Left ventricle myocardium superior (tissue), 1 donor: Measurements from ENCODE around the gene ING4. TPM values are rescaled to one million over a fixed set of nuclear protein-coding genes. Genes with fewer than 3 reads are reported as not detected.
"Not testable (repeated sequence)": the region's sequence is repeated elsewhere in the genome, so short reads cannot be mapped to it uniquely, and the experiment has no call there.

ENCODE experiments used
- ATAC-seq: fragments of 200-7000 bp; cut with Tn5 transposase; one replicate; pipeline ENCODE4 v1.9.1; 2020; ENCODE audit warnings: mild to moderate bottlenecking, moderate library complexity
- DNase-seq: peaks from one replicate; pipeline ENCODE4 v3.0.0-alpha.2; 2020
- intact Hi-C: fragments of 100-400 bp; cut with micrococcal nuclease; formaldehyde crosslinking; loops from one replicate; pipeline ENCODE4 v1.11.0; 2022
- long read RNA-seq: library from polyadenylated mRNA; unstranded; transcript quantifications from one replicate; pipeline ENCODE4 v2.0.0, GENCODE V29; 2021
- total RNA-seq: library from RNA; stranded (reverse); fragmentation: NEBNext Ultra II Directional; extraction: Animal tissue kit (Norgen Biotek cat#: 25700); gene quantifications from one replicate; pipeline ENCODE4 v1.2.1, GENCODE V29; 2021
- donor health status: DM: no; HTN: yes; CAD: no; lungs with severe emphysema.

The ING4 gene
- 30.1 TPM for total RNA-seq
- long read RNA-seq, transcript ING4-201 (8 exons, 1,709 nt), result minor isoform, 13 of 42 reads
- long read RNA-seq, transcript ING4-202 (8 exons, 1,393 nt), result major isoform, 16 of 42 reads
- long read RNA-seq, partial matches to known transcripts, result 5 of 42 reads
- long read RNA-seq, other reads (novel, unspliced or antisense), result 6 of 42 reads

- peak; percentile 99 for ATAC-seq
- intact Hi-C loops, result no loop called here
- DNase-seq, result peak; percentile 98
Measured at GRCh38 chr12:6662906-6663742, at the start of gene ING4. Gene ING4 (minus strand): TSS chr12:6663119. CDS start chr12:6663101, 18 bp downstream.

- DNase-seq (no peak), ATAC-seq (no peak)
- intact Hi-C loops, result no loop called here
Measured at GRCh38 chr12:6708960-6709394, 46.1 kb upstream of the ING4 start.

DNA sequence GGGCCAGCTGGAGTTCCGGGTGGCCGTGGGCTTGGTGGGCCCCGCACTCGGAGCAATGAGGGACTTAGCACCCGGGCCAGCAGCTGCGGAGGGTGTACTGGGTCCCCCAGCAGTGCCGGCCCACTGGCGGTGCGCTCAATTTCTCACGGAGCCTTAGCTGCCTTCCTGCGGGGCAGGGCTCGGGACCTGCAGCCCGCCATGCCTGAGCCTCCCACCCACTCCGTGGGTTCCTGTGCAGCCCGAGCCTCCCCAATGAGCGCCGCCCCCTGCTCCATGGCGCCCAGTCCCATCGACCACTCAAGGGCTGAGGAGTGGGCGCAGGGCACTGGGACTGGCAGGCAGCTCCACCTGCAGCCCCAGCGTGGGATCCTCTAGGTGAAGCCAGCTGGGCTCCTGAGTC, 45.4 kb upstream of the ING4 start:
- DNase-seq, ATAC-seq, intact Hi-C loops: not testable (repeated sequence)

GRCh38 chr12:6703631-6704030, 40.7 kb upstream of the ING4 start:
- no peak for ATAC-seq
- intact Hi-C loops, result no loop called here
- DNase-seq, result no peak

GRCh38 chr12:6701078-6701768, 38.3 kb upstream of the ING4 start:
- no peak for ATAC-seq
- intact Hi-C loops, result no loop called here
- no peak for DNase-seq

- peak; percentile 77 for ATAC-seq
- peak; percentile 58 for DNase-seq
- intact Hi-C loops, result no loop called here
Measured at GRCh38 chr12:6700646-6701051, 37.7 kb upstream of the ING4 start, which contains the start of gene PIANP. Gene PIANP (minus strand): TSS chr12:6700815. CDS start chr12:6698061, 2,754 bp downstream.

- ATAC-seq, result peak; percentile 59
- intact Hi-C loops, result no loop called here
- peak; percentile 37 for DNase-seq
Measured at GRCh38 chr12:6699989-6700645, 37.2 kb upstream of the ING4 start.

- intact Hi-C loops, result no loop called here
- no peak for DNase-seq
- peak; percentile 6 for ATAC-seq
Measured at GRCh38 chr12:6699259-6699988, 36.5 kb upstream of the ING4 start.

- intact Hi-C loops, result no loop called here
- DNase-seq, result no peak
- ATAC-seq, result no peak
Measured at GRCh38 chr12:6698352-6699046, 35.6 kb upstream of the ING4 start.

- DNase-seq (no peak), ATAC-seq (peak; percentile 53)
- intact Hi-C loops, result no loop called here
Measured at GRCh38 chr12:6697584-6698351, 34.8 kb upstream of the ING4 start.

DNA sequence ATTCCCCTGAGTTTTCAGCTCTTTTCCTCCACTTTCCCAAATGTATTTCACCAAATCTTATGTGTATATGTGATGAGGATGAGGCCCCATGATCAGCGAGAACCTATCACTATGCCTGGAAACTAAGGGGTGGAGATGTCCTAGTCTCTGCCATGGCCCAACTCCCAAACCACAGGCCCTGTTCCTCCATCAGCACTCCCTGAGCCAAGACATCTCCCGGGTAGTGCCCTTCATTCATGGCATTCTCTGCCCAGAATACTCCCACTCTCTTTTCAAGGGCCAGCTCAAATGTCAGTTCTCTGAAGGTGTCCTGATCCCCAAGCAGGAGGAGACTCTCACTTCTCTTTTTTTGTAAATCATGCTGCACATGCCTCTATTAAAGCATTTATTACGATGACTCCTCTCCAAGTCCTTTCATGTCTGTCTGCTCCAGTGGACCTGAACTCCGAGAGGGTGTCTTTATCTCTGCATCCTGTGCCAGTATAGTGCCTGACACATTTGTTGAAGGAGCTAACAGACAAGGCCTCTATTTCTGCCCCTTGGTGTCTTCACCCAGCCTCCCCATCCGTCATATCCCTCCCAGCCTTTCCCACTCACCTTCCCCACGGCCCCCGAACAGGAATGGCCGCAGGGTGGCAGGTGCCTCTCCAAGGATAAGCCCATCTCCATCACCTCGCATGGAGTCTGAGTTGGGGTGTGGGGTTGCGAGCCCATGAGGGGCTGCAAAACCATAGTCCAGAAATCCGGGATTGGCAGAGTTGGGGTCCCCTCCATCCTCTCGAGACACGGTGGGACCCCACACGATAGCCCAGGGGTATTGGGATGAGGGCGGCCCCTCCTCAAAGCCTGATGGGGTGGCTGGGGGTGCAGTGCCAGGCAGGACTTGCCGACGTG, 34.0 kb upstream of the ING4 start:
- ATAC-seq, result no peak
- intact Hi-C loops, result no loop called here

GRCh38 chr12:6695313-6696045, 32.6 kb upstream of the ING4 start:
- ATAC-seq (no peak), DNase-seq (no peak)
- intact Hi-C loops, result no loop called here

More for the DNA sequence above, 34.0 kb upstream of the ING4 start:
- no peak for DNase-seq

- ATAC-seq, result no peak
- no peak for DNase-seq
- intact Hi-C loops, result no loop called here
Measured at GRCh38 chr12:6694701-6695100, 31.8 kb upstream of the ING4 start.

GRCh38 chr12:6693832-6694355, 31.0 kb upstream of the ING4 start:
- DNase-seq (no peak), ATAC-seq (no peak)
- intact Hi-C loops, result no loop called here

- DNase-seq (no peak), ATAC-seq (no peak)
- intact Hi-C loops, result no loop called here
Measured at GRCh38 chr12:6692888-6693287, 30.0 kb upstream of the ING4 start.

DNA sequence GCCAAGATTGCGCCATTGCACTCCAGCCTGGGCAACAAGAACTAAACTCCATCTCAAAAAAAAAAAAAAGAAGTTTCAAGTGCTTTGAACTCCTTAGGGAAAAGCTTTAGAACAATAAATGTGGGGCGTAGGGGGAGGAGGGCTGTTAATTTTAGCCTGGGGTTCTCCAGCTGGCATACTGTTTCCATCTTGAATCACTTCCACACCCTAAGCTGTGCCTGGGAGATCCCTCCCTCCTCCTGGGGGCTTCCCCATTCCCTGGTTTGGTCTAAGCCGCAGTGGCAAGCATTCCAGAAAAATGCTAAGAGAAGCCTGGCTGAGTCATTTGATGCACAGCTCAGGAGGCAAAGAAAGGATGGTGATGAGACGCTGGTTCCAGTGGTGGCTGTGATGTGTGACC, 28.6 kb upstream of the ING4 start:
- ATAC-seq (no peak), DNase-seq (no peak)
- intact Hi-C loops, result no loop called here
